NCI-H2107 treated with DMSO at 0.1 percent for 48 hours (cell line): Measurements from ENCODE around the gene CCDC34.
"Not testable (repeated sequence)": the region's sequence is repeated elsewhere in the genome, so short reads cannot be mapped to it uniquely, and the experiment has no call there.

Experiments
- DNase-seq: peaks from one replicate; lab custom pipeline; 2025; ENCODE audit not compliant: unreplicated experiment; lab: John Stamatoyannopoulos, UW

Gene CCDC34

DNA sequence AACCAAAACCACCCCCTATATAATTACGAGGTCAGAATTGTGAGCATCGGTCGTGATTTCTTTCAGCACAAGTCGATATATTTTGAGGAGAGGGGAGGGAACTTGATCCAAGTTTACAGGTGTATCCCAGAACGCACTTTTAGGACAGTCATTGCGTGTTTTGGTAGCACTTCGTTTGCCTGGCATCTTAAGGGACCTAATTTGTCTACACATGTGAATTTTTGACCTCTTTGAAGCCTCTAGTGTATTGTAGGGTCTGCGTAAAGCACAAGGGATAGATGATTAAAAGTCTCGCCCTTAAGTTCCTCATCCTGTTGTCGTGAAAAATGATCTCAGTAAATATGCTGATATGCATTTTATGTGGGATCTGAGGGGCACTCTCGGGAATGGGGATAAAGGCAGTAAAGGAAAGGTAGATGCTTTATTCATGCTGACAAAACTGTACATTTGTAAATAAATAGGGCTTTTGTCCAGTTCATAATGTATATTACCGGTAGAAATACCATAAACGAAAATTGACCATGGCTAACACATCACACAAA is 632 bp upstream of the CCDC34 start:
- no peak for DNase-seq

DNA sequence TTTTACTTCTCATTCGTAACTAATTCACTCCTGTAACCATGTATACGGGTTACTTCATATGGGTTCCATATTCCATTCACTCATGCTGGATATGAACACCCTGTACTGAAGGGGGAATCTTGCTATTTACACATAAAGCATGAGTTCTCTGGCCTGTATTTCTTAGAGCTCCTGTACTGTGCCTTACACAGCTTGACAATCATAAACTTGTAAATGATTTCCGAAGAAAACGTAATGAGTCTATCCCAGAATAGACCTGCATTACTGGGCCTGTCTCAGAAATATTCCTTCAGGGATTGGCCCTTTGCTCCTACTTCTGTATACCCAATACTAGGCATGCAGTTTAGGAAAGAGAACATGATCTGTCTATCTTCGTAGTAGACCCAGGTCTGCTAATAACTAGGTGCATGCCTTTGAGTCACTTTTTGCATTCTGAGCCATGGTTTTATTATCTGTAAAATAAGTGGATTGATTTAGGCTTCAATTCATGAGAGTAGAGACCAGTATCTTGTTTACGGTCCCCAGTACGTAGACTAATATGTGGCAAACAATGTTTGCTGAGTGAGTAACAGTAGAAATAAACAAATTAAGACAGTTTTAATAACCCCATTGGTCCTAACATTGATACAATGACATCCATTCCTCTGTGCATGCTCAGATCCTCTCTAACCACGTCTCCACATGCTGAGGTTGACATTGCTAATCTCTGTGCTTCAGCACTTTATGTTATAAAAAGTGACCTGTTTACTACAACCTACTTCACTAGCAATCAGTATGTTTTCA is 1.2 kb downstream of the CCDC34 start:
- DNase-seq: no peak

DNA sequence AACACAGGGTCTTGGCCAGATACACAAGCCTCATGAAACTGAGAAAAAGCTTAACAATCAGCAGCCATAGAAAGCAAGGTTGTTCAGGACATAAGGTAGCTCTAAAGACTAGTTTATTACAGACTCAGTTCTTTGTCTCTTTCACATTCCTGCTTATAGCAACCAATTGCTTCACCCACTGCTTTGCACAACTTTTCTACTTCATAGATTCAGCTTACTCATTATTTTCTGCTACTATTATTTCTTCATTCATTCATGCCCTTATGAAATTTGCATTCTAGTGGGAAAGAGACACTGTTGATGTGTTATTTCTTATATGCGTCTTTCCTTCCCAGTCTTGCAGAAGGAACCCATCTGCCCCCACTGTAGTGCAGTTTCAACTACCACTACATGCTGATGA is 4.7 kb downstream of the CCDC34 start:
- DNase-seq: no peak

DNA sequence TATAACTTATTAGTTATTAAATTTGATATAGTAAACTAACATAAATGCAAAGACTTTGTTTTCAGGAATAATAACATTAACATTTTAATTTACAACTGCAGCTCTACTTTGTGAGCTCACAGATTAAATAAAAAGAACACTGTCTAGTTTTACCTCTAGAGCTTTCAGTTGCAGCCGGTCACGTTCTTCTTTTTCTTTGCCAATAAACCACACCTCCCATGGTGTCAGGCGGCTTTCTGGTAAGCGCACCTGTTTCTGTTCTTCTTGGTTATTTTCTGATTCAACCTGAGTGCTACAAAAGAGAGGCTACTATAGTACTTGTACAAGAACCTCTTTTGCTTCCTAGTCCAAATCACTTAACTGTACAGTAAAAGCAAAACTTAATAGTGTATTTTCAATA is 5.8 kb downstream of the CCDC34 start:
- peak; percentile 95 for DNase-seq

DNA sequence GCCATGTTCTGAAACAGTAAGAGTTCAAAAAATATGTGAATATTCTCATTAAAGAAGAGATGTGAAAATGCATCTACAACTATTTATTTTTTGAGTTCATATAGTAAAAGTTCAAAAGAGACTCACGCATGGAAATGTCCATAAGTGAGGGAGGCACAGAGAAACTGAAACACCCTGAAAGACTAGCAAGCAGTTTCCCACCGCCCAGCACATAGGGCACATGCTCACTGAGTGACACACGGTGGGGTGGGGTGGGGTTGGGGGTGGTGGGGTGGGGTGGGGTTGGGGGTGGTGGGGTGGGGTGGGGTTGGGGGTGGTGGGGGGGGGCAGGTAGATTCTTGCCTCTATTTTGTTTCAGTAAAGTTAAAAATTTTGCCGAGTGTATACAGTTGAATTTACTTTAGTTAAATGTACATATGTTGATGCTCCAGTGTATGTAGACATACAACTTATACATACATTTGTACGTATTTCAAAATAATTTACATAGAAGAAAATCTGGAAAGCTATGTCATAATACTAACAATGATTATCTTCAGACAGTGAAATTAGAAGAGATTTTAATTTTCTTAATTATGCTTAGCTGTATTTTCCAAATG is 6.3 kb downstream of the CCDC34 start:
- DNase-seq: no peak

DNA sequence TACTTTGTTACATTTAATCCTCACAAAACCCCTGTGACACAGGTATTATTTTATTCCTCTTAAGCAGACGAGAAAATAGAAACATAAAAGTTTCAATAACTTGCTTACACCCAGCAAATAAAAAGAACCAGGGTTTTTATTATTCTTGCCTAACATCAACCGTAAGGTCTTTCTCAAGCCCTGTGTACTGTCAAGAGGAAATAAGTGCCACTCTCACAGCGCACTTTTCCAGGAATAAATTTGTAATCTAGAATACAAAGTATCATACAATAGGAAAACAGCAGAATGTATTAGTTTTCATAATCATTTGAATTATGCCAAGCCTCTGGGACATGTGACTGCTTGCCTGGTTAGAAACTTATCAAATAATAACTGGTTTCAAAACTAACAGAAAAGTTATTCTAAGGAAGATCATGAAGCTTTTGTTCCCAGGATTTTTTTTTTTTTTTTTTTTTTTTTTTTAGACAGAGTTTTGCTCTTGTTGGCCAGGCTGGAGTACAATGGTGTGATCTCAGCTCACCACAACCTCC is 7.4 kb downstream of the CCDC34 start:
- peak; percentile 22 for DNase-seq

DNA sequence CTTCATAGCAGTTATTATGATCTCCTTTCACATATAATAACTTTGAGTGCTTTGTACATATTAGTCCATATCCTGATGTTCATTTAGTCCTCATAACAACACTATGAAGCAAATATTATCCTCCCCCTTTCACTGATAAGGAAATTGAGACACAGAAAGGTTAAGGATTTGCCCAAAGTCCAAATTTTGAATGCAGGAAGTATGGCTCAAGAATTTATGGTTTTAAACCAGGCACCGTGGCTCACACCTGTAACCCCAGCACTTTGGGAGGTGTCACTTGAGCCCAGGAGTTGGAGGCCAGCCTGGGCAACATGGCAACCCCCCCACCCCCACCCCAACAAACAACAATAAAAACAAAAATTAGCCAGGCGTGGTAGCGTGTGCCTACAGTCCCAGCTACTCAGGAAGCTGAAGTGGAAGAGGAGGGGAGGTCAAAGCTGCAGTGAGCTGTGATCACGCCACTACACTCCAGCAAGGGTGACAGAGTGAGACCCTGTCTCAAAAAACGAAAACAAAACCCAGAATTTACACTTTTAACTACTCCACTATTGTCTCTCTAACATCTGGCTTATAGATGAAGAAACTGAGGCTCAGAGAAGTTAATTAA is 8.6 kb downstream of the CCDC34 start:
- peak; percentile 62 for DNase-seq

DNA sequence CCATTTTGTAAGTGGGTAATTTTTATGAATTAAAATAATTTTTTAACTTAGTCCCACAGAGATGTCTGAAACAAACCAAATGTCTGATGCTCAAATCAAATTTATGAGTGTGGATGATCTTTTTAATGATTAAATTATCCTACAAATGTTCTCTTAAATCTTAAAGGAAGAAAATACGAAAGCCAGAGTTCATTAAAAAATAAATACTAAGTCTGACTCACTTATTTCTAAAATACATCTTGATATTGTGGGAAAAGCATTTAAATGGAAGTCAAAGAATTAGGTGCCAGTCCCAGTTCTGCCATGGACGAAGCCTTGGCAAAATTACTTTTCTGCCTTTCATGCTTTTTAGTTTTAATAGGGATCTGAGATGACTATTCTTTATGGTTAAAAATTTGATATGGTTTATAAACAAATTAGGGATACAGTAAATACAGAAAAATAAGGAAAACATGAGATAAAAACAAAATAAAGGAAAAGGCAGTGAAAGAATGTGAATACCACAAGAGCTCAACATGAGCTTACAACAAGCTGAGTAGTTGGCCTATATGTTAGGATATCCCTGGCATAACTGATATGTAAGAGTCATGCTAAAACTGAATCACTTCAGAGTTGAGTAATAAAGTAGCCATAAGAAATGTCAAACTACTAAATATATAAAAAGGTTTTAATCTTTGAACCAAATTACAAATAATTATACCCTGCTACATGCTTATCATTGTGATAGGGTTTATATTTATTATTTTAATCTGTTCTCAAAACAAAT is 9.2 kb downstream of the CCDC34 start:
- DNase-seq: no peak

DNA sequence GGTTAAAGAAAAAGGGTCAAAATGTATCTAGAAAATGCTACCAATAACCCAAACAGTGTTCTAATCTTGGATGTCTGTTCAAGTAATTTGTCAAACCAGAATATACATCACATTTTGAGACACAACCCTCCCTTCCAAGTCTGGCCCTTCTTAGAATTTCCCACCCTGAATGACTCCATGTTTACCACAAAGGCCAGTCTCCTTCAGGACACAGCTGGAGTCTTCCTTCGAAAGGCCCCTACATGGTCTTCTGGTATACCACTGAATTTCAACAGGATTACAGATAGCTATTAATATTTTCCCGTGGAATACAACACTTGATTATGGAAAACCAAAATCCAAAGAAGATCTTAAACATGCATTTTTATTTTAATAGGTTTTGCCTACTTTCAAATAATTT is 10.2 kb downstream of the CCDC34 start:
- no peak for DNase-seq

DNA sequence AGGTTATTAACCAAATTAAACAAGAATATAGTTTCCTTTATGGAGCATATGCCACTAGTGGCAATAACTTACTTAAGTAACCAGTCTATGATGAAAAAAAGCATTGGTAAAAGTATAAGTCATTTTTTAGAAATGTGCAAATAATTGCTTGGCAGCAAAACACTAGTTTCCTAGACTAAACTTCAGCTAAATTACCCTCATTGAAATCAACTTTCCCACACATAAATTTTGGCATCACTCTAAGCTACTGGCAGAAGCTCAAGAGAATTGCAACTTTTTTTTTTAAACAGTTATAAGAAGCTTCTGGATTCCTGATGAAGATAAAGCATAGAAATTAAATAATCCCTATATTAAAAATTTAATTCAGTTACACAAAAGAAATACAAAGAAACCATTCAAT is 12.5 kb downstream of the CCDC34 start:
- no peak for DNase-seq

DNA sequence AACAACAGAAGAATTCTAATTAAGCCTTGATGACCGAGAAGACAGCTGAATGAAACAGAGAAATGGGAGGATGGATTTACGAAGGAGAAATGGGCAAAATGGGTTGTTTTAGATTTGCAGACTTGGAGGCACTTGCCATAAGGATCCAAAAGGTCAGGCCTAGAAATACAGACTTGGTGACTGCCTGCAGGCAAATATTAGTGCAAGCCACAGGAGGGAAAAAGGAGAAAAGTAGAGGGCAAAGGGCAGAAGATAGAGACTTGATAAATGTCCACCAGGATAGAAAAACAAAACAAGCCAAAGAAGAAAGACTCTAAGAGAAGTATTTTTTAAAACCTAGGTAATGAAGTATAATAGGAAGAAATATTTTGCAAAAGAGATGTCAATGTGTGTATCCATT is 13.1 kb downstream of the CCDC34 start:
- DNase-seq: no peak

DNA sequence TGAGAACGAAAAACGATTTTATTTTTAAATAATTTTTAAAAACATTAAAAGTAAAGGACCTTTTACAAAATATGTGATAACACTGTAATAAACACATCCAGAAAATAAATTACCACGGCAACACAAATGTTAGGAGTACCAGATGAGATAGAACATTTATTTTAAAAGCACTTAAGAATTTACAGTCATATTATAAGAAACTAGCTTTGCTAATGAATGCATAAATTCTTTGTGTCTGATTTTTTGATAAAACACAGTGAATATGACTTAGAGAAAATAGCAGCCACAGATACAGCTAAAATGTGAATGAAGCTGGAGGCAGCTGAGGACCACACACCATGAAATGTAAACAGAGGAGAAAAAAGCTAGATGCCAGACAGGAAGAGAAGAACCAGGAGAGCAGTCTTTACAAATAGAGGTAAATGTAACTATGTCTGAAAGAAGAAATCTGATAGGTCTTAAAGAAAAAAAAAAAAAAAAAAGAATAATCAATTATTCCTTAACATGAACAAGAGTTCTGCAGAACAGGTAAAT is 14.6 kb downstream of the CCDC34 start:
- DNase-seq: peak; percentile 71

DNA sequence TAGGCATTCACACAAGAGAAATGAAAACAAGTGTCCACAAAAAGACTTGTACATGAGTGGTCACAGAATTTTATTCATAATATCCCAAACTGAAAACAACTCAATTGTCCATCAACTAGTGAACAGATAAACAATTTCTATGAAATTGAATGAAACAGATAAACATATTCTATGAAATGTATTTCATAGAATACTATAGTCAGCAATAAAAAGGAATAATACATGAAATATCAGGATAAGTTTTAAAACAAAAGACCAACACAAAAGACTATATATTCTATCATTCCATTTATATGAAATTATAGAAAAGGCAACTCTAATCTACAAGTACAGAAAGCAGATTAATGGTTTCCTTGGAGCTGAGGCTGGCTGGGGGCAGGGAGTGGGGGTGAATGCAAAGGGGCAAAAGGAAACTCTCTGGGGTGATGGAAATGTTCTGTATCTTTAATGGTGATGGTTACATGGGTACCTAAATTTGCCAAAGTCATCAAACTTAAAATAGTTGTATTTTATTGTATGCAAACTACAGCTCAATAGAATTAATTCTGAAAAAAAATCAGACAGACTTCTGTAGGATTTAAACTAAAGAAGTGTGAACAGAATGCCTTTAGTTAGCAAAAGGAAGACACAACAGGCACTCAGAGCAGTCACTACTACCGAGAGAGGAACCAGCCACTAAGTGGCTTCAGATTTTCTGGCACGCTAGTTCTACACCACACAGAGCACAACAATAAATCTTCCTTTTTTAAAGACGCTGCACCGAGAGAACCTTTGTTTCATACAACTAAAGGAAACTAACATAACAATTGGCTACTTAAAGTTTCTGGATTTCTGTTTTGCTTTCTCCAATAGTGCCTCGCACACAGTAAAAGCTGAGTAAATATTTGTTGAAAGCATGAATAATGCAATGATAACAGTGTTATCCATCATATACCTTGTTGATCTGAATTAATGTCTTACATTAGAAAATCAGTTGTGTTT is 15.4 kb downstream of the CCDC34 start:
- DNase-seq: peak; percentile 69

DNA sequence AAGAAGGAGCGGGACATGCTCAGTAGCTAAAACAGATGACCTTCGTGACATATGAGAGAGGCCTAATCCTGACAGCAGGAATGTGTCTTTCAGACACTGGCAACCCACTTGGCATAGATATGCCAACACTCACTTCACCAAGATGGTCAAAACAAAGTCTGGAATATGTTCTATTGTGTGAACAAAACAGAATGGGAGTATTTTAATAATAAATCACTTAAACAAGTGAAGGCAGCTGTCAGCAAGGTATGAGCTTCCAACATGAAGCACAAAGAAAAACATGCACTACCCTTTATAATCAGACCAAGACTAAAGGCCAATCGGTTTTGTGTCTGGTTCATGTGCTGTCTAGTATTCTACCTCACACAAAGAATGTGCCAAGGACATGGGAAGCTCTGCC is 23.1 kb downstream of the CCDC34 start:
- no peak for DNase-seq

DNA sequence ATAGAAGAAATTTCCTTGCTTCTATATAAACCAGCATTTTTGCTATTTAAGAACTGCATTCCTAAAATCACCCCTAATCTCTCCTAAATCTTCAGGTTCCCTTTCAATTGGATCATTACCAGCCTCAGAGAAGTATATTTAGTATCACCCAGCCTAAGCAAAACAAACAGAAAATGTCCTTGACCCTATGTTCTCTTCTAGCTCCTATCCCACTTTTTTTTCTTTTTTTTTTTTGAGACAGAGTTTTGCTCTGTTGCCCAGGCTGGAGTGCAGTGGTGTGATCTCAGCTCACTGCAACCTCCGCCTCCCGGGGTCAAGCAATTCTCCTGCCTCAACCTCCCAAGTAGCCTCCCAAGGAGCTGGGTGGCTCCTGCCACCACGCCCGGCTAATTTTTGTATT is 28.3 kb downstream of the CCDC34 start:
- DNase-seq: not testable (repeated sequence)

DNA sequence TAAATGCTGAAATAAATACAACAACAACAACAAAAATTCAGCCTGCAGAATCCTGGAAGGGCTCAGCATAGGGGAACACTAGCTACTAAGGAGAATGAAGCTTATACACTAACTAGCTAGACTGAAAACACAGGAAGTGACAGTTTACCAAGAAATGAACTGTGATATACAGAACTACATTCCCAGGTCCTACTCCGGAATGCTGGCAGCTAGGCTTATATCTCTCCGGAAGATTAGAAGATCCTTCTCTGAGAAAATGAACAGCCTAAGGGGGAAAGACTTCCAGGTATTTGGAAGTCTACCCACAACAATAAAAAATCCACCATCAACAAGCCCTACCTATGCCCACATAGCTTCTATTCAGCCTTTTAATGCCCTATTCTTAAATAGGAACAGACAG is 31.0 kb downstream of the CCDC34 start:
- DNase-seq: no peak

DNA sequence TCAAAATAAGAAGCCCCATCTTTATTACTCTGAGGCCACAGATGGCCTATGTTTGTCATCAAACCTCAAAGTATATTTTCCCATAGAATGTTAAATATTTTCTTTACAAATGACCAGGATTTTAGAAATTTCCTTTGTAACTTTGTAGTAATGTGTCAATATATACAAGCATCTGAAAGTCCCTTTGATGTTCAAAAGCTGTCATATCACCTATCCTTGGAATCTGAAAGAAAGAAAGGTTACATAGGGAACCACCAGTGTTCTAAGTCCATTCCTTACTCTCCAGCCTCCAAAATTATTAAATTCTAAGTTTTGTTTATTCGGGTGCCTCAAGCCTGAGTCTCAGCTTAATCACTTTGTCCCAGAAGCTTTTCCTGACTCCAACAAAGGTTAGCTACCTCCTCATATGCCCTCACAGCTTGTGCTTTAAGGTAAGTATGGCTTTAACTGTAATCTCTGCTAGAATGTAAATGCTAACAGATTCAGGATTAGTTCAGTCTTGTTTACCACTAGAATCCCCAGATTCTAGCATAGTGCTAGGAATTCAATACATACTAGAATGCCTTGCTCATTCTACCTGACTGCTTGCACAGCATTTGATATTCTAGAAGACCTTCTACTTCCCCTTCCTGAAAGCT is 32.3 kb downstream of the CCDC34 start:
- DNase-seq: no peak

DNA sequence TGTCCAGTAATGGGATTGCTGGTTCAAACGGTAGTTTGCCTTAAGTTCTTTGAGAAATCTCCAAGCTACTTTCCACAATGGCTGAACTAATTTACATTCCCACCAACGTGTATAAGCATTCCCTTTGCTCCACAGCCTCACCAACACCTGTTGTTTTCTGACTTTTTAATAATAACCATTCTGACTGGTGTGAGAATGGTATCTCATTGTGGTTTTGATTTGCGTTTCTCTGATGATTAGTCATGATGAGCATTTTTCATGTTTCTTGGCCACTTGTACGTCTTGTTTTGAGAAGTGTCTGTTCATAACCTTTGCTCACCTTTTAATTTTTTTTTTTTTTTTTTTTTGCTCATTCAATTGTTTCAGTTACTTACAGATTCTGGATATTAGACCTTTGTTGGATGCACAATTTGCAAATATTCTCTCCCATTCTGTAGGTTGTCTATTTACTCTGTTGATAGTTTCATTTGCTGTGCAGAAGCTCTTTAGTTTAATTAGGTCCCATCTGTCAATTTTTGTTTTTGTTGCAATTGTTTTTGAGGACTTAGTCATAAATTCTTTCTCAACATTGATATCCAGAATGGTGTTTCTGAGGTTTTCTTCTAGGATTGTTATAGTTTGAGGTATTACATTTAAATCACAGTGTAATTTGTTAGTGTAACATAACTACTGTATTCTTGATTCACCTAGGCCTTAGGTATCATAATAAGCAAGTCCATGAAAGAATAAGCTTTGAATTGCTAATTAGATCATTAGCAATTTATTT is 33.0 kb downstream of the CCDC34 start:
- DNase-seq: no peak

DNA sequence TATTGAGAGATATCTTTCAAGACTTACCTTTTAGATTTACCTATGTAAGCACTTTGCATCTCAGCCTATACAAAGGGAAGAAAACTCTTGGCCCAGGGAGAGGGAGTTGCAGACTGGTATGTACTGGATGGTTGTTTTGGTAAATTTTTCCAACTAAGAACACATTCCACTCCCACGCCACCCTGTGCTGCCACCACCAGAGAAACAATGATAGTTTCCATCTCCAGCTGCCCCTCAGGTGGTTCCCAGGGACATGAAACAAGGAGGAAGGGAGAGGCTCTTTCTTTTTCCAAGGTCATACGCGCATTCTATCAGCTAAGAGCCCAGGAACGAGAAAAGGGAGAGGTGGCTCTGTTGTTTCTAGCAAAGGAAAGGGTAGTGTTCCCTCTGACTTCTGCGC is 34.4 kb downstream of the CCDC34 start:
- no peak for DNase-seq
